ENCODE data around the gene BLACAT1. TPM values are rescaled to one million over a fixed set of nuclear protein-coding genes. Genes with fewer than 3 reads are reported as not detected.

Gene BLACAT1
- total RNA-seq, 2 donors from 2014 or later, result 0.24 to 0.26 TPM

DNA sequence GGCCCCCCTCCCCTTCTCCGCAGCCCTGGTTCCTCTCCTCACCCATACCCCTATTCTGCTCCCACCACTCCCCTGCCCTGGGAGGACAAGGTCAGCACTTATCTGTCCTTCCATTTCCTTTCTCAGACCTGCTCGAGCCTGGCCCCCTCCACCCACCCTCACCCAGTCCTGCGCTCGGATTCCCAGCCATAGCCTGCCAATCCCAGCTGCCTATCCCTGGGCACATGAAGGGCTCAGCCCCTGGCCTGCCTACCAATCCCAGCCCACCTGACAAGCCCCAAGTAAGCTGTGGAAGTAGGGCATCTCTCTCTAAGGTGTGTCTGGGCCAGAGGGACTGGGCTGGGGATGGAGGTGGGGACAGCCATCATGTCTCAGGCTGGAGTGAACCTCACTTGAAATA lies 5.4 kb downstream of the BLACAT1 start:
- Histone ChIP-seq H3K4me3 (no peak overlapping the region), H3K36me3 (no peaks in the 10 kb centered on the region), H3K27me3 (peaks cover 7 to 23% of the 10 kb centered on the region in 2 donors), H3K9me3 (no peaks in the 10 kb centered on the region), H3K27ac (no peak overlapping the region), H3K4me1 (peaks cover 0 to 33% of the 10 kb centered on the region in 2 donors)
- TF ChIP-seq, protein P1, sequence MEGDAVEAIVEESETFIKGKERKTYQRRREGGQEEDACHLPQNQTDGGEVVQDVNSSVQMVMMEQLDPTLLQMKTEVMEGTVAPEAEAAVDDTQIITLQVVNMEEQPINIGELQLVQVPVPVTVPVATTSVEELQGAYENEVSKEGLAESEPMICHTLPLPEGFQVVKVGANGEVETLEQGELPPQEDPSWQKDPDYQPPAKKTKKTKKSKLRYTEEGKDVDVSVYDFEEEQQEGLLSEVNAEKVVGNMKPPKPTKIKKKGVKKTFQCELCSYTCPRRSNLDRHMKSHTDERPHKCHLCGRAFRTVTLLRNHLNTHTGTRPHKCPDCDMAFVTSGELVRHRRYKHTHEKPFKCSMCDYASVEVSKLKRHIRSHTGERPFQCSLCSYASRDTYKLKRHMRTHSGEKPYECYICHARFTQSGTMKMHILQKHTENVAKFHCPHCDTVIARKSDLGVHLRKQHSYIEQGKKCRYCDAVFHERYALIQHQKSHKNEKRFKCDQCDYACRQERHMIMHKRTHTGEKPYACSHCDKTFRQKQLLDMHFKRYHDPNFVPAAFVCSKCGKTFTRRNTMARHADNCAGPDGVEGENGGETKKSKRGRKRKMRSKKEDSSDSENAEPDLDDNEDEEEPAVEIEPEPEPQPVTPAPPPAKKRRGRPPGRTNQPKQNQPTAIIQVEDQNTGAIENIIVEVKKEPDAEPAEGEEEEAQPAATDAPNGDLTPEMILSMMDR (IDR thresholded peaks at IDR 0.05), result no peak
- no peak for DNase-seq (ENCODE audit: low spot score)

DNA sequence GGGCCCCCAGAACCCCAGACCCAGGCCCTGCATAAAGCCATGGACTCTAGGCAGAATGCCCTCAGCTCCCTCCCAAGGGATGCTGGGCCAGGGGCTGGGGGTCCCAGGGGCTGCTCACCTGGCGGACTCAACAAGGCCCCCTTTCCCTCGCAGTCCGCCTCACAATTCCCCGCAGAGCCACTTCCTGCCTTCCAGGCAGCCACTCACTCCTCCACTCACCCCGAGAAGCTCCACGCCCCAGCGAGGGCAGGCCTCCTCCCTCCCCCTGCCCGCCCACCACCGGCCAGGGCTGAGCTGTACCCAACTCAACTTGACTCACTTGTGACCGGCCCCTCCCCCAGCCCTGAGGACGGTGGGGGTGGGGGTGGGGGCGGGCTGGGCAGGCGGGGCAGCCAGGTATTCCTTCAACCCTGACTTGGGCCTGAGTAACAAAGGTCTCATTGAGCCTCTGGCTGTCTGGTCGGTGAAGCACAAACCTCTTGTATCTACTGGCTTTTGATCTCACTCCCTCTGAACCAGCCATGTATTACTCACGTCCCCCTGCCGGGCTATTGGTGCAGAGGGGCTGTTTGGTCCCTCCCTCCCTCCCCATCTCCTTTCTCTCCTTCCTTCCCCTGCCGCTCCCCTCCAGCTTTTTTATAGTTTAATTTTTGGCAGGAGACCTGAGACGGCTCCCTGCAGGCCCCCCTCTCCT lies 5.9 kb downstream of the BLACAT1 start:
- peak overlapping the region in 1 of 2 donors; percentile 3 for H3K4me3 ChIP-seq
- no peak overlapping the region for H3K27ac ChIP-seq
- H3K36me3 ChIP-seq, result no peaks in the 10 kb centered on the region
- no peak for DNase-seq (ENCODE audit: low spot score)
- no peaks in the 10 kb centered on the region for H3K9me3 ChIP-seq
- TF ChIP-seq, protein P1 (IDR thresholded peaks at IDR 0.05), result no peak
- H3K27me3 ChIP-seq, result peaks cover 3 to 18% of the 10 kb centered on the region in 2 donors
- peaks cover 0 to 32% of the 10 kb centered on the region in 2 donors for H3K4me1 ChIP-seq

DNA sequence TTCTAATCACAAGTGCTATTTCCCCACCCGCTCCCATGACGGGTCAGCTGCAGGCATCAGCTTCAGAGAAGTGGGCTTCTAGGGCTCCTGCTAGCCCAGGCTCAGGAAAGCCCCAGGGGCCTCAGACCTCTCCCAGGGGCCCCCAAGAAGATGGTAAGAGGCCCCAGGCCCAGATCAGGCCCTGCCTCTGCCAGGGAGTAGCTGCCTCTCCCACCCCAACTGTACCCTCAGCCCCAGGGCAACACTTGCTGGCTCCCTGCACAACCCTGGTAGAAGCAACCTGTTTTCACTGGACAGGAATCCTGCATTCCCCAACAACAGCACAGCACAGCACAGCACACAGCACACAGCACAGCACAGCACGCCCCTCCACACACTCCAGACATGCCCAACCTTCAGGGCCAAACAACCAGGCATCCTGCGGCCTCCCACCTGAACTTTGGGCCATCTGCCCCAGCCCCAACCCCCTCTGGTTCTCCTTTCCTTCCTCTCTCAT lies 6.5 kb downstream of the BLACAT1 start:
- Histone ChIP-seq H3K36me3 (no peaks in the 10 kb centered on the region), H3K27ac (no peak overlapping the region), H3K27me3 (peaks cover 0 to 12% of the 10 kb centered on the region in 2 donors), H3K4me3 (peak overlapping the region in 1 of 2 donors; percentile 3), H3K9me3 (no peaks in the 10 kb centered on the region), H3K4me1 (peaks cover 0 to 38% of the 10 kb centered on the region in 2 donors)
- DNase-seq (ENCODE audit: low spot score), result no peak
- TF ChIP-seq, protein P1 (IDR thresholded peaks at IDR 0.05), result no peak

DNA sequence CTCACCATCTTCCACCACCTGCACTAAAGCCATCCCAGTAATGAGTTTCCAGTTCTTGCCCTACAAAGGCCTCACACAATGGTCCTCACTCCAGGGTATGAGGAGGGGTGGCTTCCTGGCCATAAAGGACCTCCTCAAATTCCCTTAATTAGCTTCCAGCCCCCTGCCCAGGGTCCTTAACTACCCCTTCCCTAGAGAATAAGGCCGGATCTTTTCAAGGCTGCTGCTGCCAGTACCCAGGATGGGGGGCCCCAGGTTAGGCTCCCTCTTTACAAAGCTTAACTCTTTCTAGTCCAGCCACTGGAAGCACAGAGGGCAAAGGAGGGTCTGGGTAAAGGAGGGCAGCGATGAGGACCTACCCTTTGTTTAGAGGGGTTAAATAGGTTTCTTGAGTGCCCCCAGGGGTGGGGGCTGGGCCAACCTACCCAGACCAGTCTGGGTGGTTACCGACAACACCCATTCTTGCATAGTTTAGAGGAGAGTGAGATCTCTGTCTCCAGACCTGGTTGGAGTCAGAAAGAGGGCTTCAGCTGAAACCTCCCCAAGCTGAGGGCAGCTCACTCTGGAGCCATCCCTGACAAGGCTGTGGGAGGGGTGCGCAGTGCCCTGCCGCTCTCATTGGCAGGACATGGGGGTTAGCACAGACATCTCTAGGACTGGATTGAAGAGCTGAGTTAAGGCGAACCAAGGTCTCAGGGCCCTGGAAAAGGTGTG lies 7.1 kb downstream of the BLACAT1 start:
- Histone ChIP-seq H3K27me3 (peaks cover 0 to 6% of the 10 kb centered on the region in 2 donors), H3K4me3 (no peak overlapping the region), H3K4me1 (peaks cover 0 to 41% of the 10 kb centered on the region in 2 donors), H3K36me3 (no peaks in the 10 kb centered on the region), H3K9me3 (no peaks in the 10 kb centered on the region), H3K27ac (no peak overlapping the region)
- DNase-seq (ENCODE audit: low spot score), result no peak
- TF ChIP-seq, protein P1 (IDR thresholded peaks at IDR 0.05), result no peak

DNA sequence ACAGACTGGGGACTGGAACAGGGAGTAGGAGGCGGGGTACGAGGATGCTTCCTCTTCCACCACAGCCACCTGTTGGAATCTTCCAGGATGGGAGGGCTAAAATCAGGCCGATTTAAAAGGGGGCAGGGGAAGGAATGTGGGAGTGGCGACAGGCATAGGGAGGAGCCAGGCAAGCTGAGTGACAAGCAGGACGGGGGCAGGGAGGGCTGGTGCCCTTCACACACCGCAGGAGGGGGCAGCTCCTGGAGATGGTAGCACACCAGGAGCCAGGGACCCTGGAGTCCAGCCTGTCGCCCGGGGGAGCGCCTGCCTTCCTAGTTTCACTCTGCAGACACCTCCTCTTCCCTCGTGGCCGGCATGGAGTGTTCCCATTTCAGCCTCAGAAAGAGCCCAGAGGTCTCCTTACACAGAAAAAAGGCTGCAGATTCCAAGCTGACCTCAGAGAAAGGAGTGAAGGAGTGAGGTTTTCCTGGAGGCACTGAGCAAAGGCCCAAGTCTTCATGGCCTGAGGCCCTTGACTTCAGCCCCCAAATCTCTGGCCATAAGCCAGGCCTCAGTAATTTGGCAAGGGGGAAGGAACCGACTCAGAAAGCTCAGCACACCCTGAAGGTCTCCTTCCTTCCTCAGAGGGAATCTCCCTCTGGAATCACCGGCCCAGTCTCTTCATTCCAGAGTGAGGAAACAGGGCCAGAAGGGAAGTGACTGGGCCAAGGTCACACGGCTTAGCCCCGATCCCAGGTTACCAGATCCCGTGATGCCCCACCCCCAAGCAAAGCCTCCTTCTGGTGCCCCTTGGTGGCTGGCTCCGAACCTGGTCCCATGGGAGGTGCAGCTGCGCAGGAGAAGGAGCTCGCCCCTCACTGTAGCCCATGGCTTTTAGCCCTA lies 8.1 kb downstream of the BLACAT1 start:
- no peak overlapping the region for H3K27ac ChIP-seq
- peaks cover 0 to 41% of the 10 kb centered on the region in 2 donors for H3K4me1 ChIP-seq
- no peaks in the 10 kb centered on the region for H3K27me3 ChIP-seq
- no peak for DNase-seq (ENCODE audit: low spot score)
- no peaks in the 10 kb centered on the region for H3K9me3 ChIP-seq
- H3K4me3 ChIP-seq, result no peak overlapping the region
- TF ChIP-seq, protein P1 (IDR thresholded peaks at IDR 0.05), result no peak
- no peaks in the 10 kb centered on the region for H3K36me3 ChIP-seq
